Choroid plexus epithelial cell (primary cell): ENCODE data around the gene KNDC1.
"Not testable (repeated sequence)": the region's sequence is repeated elsewhere in the genome, so short reads cannot be mapped to it uniquely, and the experiment has no call there.

Experiments used
- DNase-seq: peaks from one replicate; pipeline ENCODE4 v3.0.0-alpha.2; 2010; ENCODE audit warnings: low read depth
- H3K4me3 ChIP-seq: 2 replicates; pipeline ENCODE4 v1.5.1; 2011; ENCODE audit warnings: low read depth, mild to moderate bottlenecking, control low read depth, low read length, moderate library complexity
- CTCF ChIP-seq: conservative IDR thresholded peaks from 2 replicates; pipeline ENCODE4 v1.5.1; 2011; ENCODE audit warnings: low read depth, mild to moderate bottlenecking, control low read depth, inconsistent platforms, low read length, moderate library complexity

Gene KNDC1

GRCh38 chr10:133135116-133135465 is 24.9 kb upstream of the KNDC1 start:
- TF ChIP-seq CTCF = no peak
- no peak for DNase-seq
- H3K4me3 ChIP-seq = no peak overlapping the region

DNA sequence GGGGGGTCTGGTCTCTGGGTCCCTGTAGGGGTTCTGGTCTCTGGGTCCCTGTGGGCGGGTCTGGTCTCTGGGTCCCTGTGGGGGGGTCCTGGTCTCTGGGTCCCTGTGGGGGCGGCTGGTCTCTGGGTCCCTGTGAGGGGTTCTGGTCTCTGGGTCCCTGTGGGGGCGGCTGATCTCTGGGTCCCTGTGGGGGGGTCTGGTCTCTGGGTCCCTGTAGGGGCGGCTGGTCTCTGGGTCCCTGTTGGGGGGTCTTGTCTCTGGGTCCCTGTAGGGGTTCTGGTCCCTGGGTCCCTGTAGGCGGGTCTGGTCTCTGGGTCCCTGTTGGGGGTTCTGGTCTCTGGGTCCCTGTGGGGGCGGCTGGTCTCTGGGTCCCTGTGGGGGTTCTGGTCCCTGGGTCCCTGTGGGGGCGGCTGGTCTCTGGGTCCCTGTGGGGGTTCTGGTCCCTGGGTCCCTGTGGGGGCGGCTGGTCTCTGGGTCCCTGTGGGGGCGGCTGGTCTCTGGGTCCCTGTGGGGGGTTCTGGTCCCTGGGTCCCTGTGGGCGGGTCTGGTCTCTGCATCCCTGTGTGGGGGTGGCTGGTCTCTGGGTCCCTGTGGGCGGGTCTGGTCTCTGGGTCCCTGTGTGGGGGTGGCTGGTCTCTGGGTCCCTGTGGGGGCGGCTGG is 22.4 kb upstream of the KNDC1 start:
- H3K4me3 ChIP-seq, DNase-seq: not testable (repeated sequence)

DNA sequence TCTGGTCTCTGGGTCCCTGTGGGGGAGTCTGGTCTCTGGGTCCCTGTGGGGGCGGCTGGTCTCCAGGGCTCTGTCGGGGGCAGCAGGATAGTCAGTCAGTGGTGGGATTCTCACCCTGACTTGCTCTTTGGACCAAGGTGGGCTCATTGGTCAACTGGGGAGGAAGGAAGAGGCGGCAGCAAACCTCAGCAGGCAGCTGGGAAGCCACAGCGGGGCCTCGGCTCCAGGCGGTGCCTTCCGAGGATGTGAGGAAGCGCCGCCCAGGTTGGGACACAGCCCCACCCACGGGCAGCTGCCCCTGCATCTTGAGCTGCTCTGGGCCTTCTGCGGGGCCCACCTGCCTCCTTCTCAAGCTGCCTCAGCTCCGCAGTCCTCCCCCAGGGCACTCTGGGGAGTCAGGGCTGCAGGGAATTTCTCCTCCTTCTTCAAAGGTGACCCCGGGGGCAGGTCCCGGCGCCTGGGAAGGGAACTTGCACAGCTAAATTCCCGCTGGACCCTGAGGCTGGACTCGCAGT is 20.4 kb upstream of the KNDC1 start:
- no peak for DNase-seq
- H3K4me3 ChIP-seq = no peak overlapping the region
- no peak for TF ChIP-seq CTCF

DNA sequence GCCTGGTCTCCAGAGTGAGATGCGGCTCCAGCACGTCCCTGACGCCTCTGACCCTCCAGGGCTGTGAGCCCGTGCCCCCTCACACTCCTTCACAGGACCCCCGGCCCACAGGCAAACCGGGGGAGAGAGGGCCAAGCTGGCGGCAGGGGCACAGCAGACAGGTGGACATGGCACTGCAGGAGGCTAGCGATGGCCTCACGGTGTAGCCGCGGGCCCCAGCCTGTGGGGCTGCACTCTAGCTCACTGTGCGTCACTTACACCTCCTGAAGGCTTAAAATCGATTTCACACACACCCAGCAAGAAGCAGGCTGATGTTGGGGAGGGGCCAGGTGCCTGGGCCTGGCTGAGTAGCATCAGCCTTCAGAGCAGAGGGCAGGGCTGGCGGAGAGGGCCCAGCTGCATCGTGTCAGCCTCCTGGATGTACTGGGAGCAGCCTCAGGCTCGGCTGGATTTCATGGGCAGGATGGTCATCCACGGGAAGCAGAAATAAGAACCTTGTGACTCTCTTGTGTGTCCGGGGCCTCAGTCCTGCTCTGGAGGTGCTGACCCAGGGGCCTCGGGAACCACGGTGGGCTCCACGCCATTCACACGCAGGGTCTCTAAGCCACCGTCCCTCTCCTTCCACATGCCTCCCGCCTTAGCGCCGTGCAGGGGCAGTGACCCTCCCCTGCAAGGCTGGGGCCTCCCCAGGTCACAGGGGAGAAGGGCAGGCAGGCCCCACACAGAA is 19.4 kb upstream of the KNDC1 start:
- TF ChIP-seq CTCF = no peak
- no peak for DNase-seq

GRCh38 chr10:133141144-133141957 is 18.7 kb upstream of the KNDC1 start:
- H3K4me3 ChIP-seq = no peak overlapping the region
- no peak for DNase-seq
- TF ChIP-seq CTCF = no peak

More for the DNA sequence above, 19.4 kb upstream of the KNDC1 start:
- no peak overlapping the region for H3K4me3 ChIP-seq

DNA sequence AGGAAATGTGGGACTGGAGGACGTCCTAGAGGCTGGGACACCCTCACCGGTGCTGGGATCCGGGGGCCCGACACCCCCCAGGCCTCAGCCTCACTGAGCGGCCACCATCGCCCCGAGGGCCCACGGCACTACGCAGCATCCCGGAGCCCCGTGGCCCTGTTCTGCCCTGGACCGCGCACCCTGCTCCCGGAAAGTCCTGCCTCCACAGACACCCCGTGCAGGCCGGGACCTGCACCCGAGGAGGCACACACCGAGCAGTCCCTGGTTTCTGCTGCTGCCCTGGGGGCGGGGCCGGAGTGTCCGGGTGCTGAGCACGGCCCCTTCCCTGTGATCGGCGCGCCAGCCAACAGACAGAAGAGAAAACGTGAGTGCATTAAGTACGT is 18.1 kb upstream of the KNDC1 start:
- no peak for TF ChIP-seq CTCF
- no peak overlapping the region for H3K4me3 ChIP-seq
- no peak for DNase-seq

GRCh38 chr10:133142523-133143199 is 17.4 kb upstream of the KNDC1 start:
- DNase-seq = no peak
- no peak overlapping the region for H3K4me3 ChIP-seq
- TF ChIP-seq CTCF = no peak
